Activated CD8-positive, alpha-beta memory T cell treated with anti-CD3 and anti-CD28 coated beads for 4 hours (primary cell): Measurements from ENCODE around the gene P2RY4.
"Not testable (repeated sequence)": the region's sequence is repeated elsewhere in the genome, so short reads cannot be mapped to it uniquely, and the experiment has no call there.

Experiments
- DNase-seq, 2 donors: peaks; one replicate each; pipeline ENCODE4 v3.0.0-alpha.2; 2020; ENCODE audit warnings: low read depth in 2 of 2

Gene P2RY4

DNA sequence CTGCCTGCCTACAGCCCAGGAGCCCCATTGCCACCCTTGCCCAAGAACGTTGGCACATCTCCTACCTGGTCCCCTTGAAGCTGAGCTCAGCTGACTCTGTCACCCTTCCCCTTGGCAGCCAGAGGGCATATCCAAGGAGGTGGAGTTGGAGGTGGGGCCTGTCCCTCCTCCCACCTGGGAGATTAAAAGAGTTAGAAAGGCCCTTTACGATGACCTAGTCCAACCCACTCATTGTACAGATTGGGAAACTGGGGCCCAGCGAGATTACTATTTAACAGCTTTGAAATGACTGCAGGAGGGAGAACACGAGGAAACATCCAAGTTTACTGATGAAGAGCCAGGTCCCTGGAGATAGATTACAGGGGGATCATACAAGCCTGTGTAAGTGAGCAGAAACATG lies at the start of gene P2RY4:
Gene P2RY4, minus strand, starts transcription at position 101 of the 400 bp plus-strand sequence. CDS start 580 bp downstream, outside the sequence.
- no peak for DNase-seq

DNA sequence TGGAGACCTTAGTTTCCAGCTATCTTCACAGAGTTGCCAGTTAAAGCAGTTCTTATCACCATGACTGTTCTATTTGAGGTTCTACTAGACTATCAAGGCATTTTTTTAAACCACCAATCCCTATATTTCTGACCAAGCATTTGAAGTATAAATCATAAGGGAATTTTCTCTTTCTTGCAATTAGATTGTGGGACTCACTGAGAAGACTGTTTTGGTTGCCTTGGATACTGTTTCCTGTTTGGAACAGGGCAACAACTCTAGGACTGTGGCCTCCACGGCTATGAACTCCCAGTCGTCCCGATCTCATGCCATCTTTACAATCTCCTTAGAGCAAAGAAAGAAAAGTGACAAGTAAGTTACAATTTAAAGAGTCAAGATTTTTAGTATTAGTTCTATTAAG lies 41.7 kb upstream of the P2RY4 start:
- DNase-seq: no peak

DNA sequence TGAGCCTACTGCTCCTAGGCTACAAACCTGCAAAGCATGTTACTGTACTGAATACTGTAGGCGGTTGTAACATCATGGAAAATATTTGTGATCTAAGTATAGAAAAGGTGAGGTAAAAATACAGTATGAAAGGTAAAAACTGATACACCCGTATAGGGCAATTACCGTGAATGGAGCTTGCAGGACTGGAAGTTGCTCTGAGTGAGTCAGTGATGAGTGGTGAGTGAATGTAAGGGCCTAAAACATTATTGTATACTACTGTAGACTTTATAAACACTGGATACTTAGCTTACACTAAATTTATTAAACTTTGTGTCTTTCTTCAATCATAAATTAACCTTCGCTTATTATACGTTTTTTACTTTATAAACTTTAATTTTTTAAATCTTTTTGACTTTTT lies 33.6 kb upstream of the P2RY4 start:
- DNase-seq: no peak

DNA sequence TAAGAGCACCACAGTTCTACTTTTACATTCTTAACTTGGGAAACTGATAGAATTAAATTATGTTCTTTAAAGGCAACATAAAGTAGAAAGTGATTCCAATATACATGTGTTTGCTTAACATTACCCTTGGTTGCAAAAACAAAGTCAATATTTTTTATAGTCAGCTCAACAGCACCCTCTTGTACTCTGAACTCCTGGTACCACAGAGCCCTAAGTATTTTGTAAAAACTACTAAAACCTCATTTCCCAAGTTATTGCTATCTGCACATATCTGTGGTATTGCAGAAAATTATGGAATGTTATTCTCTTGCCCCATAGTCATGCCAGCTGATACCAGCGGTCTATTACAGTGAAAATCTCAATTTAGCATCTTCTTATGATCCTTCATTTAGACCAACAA lies 32.8 kb upstream of the P2RY4 start:
- DNase-seq: no peak

DNA sequence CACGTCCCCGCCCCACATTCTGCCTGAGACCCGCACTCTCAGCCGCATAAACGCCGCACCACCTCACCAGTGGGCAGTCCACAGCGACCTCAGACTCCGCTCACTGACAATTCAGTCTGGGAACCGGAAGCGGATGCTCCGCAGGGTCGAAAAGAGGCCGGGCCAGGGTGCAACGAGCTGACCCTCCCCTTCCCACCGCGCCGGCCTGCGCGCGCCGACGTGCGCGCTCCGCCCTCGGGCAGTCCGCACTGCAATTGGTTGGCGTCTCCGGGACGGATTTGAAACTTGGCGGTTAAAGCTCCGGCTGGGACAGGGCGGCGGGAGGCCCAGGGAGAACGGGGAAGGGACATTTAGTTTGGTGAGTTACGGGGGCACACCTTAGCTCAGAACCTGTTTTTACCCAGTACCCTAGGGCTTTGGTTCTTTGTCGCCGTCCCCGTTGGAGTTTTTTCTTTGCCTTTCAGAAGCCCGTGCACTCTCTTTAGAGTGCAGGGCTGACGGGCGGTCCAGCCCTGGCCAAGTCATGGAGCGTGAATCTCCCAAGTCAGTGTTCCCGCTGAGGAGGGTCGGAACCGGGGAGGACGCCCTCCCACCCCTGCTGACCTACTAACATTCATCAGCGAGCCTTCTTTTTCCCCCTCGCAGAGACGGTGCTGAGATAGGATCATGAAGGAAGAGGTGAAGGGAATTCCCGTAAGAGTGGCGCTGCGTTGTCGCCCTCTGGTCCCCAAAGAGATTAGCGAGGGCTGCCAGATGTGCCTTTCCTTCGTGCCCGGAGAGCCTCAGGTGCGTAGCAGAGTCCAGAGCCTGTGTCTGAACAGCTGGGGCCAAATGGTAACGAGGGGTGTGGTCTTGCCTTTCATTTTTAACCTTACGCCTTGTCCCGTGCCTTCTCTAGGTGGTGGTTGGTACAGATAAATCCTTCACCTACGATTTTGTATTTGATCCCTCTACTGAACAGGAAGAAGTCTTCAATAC lies 30.1 kb upstream of the P2RY4 start, which contains the start of the genes KIF4A and PDZD11:
Gene KIF4A, plus strand, starts transcription at position 312 of the 978 bp plus-strand sequence. Its CDS starts 355 bp downstream, at position 667.
Gene PDZD11, minus strand, starts transcription at position 135 of the 978 bp plus-strand sequence. CDS start 586 bp downstream, outside the sequence.
- peak; percentile 37 to 52 for DNase-seq

DNA sequence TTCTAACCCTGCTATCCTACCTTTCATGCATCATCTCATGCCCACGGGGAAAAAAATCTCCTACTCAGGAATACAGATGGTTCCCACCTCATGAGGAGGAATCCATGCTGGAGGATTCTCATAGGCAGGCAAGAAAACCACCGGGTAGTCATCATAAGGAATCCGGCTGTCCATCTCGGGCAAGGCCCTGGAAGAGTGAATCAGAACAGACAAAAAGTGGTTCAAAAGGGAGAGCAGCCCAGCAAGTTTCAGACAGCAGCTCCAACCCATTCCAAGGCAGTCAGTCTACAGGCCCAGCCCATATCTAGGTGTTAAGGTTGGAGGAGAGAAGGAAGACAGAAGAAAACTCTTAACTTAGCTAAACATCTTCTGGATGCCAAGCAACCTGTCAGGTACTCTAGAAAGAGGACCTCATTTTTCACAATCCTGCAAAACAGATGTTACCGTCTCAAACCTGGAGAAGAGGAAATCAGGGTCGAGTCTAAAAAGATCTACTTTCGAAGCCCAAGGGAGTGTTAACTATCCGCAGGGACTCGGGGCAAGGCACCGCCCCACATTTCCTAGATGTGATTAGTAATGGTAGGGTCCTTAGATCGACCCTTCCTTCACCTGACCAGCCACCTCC lies 29.3 kb upstream of the P2RY4 start:
- DNase-seq: no peak

DNA sequence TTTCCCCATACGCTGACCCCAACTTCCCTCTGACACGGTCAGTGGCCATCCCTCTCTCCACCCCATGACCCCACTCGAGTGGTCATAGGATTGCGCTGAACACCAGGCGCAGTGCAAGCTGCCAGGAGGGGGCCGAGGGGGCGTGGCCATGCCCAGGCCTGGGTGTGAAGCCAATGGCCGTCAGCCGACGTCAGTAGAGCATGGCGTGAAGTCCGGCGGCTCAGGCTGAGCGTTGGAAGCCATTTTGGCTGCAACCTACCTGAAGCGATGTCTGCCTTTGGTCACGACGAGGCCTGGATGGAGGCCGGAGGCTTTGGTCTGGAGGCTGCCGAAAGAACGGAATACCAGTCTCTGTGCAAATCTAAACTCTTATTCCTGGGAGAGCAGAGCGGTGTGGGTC lies 21.9 kb upstream of the P2RY4 start, which contains the start of gene RAB41:
Gene RAB41, plus strand, starts transcription at position 222 of the 400 bp plus-strand sequence. Its CDS starts 46 bp downstream, at position 268.
- DNase-seq: no peak

DNA sequence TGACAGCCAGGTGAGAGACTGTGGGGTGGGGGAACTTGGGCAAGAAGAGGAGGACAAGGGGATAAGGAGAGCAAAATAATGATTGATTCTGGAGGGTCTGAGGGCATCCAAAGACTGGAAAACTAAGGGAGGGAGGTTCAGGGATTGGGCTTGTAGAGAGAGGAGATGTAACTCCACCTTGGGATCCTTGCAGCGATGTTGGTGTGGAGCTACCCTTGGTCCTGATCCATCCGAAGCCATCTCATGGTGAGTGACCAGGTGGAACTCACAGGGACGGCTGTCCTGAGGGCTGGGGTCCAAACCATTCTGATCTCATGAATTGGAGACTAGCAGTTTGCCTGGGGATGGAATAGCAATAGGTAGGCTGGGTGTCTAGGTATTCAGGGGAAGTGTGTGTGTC lies 20.6 kb upstream of the P2RY4 start:
- DNase-seq: no peak

DNA sequence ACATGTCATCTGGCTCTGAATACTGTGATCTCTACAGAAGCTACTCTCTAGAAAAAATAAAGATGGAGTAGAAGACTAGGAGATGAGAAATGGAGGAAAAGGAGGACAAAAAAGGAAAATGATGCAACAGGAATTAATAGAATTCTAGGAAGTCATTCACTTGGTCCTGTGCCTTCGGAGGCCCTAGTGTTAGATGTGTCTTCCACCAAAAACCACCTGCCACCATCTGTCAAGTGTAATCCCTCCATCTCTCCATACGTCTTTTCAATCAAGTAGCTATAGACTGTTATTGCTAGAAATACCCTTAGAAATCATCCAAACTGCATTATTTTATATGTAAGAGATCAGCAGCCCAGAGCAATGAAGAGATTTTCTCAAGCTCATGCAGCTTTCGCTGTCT lies 19.1 kb upstream of the P2RY4 start:
- no peak for DNase-seq

DNA sequence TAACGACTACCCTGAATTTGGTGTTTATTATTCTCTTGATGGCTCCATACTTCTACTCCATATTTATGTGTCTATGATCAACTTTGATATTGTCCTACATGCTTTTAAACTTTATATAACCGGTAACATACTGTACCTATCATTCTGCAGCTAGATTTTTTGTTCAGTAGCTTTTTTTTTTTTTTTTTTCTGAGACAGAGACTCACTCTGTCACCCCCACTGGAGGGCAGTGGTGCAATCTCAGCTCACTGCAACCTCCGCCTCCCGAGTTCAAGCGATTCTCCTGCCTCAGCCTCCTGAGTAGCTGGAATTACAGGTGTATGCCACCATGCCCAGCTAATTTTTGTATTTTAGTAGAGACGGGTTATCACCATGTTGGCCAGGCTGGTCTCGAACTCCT lies 14.0 kb upstream of the P2RY4 start:
- DNase-seq: not testable (repeated sequence)

DNA sequence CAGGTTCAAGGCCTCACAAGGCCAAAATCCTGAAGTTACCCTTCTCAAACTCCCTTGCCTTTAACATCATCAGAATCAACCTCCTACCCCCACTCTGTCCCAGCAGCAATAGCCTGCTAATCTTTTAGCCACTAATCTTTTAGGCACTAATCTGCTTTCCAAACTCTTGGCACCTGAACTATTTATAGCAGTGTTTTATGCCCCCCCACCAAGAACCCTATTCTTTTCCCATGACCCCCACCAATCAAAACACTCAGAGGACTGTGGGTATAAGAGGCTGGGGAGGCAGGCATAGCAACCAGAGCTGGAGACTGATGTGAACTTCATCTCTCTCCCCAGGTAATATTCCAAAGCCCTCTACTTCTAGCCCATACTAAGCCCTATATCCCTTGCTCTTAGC lies 8.0 kb upstream of the P2RY4 start, which contains the start of gene ARR3:
Gene ARR3, plus strand, starts transcription at position 301 of the 400 bp plus-strand sequence. CDS start 1,052 bp downstream, outside the sequence.
- no peak for DNase-seq

DNA sequence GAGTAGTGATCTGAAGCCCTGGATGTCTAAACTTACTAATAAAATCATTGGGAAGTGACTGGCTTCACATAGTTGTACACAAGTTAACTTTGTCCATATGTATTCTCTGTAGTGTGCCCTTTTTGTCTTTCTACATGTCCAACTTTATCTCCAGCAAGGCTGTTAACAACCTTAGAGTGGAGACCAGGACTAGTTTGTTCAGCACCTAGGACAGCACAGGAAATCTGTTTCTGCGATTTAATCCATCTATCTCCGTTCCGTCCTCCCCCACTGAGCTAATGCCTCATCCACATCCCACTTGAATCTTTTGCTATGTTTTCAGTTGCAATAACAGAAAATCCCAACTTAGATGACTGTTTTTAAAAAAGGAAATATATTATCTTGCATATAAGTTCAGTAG lies 4.8 kb upstream of the P2RY4 start:
- DNase-seq: no peak

DNA sequence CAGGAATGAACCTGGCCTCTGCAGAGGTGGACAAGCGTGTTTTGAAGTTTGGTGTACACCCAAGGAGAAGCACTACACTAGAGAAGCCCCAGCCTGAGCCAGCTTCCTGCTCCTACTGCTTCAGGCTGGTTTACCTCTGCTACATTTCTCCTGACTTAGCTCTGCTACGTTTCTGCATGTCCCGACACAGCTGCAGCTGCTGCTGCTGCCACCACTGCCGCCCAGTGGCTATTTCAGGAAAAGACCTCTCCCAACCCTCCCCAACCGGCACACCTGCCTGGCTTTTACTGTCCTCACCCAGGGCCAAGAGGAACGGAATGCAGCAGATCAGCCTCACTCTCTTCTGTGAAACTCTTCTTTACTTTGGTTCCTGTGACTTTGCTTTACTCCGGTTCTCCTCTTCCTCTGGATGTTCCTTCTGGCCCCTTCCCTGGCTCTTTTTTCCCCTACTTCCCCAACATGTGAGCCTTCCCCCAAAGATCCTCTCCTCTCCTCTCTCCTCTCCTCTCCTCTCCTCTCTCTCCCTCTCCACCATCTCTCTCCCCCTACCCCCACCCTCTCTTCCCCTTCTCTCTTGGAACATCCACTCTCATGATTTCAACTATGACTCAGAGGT lies 3.1 kb upstream of the P2RY4 start:
- no peak for DNase-seq

DNA sequence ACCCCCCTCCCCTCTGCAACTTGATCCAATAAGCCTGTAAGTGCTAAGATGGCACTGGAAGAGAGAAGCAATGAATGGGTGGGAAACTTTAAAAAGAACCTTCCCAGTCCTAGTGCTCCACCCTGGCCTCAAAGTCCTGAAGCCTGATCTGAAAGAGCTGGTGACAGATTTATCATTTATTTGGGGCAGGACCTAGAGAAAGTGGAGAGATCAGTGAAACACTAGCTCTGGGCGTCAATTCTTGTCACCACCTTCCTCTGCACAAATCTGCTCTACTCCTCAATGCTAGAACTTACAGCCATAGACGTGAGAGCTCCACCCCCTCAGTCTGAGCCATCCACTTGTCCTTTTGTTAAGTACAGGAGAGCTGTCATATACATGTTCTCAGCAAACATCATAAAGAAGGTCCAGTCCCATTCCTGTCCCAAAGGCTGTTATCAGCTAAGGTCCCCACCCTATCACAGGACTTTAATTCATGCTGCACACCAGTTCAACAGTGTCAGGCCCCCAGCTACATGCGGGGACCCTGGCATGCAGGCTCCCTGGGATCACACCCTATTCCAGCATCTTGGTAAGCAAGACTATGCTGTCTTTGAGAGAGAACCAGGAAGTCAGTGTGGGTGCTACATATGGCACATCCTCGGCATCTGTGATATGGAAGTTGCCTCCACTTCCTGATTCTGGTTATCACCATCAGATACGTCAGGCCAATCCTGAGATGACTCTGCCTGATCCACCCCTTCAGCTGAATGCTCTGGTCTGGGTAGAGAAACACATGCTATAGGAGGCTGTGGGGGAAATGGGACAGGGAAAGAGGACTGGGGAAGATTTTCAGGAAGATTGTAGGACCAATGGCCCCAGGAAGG lies 2.3 kb downstream of the P2RY4 start:
- DNase-seq: no peak

DNA sequence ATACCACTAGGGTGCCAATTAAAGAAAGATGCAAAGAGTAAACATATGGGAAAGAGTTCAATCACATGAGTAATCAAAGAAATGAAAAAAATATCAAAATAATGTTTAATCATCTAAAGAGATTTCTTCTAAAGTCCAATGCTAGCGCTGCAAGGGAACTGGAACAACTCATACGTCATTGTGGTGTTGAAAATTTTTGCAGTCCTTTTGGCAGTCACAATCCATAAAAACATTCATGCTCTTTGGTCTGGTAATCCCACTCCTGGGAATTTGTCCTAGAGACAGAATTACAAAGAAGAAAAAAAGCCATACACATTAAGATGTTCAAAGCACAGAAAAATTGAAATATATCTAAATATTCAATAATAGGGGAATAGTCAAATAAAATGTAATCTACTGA lies 4.6 kb downstream of the P2RY4 start:
- DNase-seq: no peak

DNA sequence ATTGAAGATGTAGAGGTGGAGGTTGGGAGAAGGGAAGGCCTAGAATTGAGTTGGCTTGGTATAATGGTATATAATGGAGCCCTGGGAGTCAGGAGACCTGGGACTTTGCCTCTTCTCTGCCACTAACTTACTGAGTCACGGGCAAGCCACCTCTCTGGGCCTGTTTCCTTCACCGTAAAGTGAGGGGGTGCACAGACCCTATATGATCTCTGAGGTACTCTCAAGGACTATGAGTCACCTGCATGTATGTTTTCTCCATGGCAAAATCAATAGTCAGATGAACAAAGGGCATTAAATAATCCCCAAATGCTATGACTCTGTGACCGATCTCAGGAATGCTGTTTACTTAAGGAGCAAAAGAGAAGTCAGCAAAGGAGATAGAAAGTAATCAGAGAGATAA lies 5.1 kb downstream of the P2RY4 start:
- no peak for DNase-seq

DNA sequence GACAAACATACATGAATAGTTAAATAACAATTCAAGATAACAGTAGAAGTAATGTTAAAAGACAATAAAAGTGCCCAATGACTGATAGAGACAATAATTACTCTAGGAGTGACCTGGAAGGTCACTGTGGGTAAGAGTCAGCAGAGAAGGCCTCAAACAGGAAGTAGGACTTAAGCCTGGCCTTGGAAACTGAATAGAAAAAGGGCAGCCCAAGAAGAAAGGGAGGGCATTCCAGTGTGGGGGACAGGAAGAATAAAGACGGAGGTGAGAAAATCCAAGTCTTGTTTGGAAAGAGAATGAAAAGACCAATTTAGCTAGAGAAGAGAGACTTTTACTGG lies 6.0 kb downstream of the P2RY4 start:
- DNase-seq: no peak

DNA sequence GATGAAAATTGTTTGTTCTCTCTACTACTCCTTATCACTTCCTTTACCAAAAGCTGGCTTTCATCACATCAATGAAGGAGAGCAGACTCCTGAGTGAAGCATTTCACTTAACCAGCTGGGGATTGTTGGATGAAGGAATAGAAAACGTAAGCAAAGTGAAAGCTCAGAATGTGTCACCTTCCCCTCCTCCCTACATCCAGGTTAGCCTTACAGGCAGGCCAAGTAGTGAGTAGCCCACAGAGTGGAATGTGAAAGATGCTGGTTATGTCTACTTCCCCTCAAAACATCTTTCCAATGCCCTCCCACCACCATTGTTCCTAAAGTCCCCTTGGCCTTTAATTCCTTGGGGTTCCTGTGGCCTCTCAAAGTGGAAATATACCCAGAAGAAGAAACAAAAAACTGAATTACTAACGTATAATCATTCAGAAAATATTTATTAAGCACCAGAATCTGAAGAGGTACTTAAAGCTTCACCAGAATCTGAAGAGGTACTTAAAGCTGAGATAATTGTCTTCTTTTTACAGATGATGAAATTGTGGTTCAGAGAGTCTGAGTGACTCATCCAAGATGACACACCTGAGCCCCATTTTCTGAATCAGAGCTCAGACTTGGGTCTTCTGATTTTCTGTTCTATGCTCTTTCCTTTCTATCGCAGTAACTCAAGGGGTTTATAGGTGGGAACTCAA lies 6.5 kb downstream of the P2RY4 start:
- DNase-seq: no peak

DNA sequence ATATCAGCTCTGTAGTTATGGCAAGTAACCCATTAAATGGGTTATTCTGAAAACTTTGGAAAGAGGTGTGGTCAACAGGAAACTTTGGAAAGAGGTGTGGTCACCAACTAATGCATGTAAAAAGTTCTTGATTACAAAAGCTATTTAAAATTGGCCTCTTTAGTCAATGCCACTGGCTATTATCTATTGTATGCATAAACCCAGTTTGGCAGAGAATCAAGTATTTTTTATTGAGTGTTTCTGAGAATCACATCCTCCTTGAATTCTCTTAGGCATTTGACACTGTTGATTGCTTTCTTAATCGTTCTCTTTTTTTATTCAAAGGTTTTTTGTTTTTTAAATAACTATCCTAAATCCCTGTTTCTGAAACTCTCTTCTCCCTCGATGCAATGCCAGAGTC lies 7.5 kb downstream of the P2RY4 start:
- DNase-seq: no peak

DNA sequence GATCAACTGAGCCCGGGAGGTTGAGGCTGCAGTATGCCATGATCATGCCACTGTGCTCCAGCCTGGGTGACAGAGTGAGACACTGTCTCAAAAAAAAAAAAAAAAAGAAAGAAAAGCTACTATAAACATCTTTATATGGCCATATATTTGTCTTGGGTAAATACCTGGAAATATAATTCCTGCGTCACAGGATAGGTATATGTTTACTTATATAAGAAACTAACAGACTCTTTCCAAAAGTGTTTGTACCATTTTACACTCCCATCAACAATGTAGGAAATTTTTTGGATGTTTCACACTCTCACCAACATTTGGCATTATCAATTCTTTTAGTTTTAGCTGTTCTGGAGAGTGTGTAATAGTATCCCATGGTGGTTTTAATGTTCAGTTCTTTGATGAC lies 12.8 kb downstream of the P2RY4 start:
- no peak for DNase-seq

DNA sequence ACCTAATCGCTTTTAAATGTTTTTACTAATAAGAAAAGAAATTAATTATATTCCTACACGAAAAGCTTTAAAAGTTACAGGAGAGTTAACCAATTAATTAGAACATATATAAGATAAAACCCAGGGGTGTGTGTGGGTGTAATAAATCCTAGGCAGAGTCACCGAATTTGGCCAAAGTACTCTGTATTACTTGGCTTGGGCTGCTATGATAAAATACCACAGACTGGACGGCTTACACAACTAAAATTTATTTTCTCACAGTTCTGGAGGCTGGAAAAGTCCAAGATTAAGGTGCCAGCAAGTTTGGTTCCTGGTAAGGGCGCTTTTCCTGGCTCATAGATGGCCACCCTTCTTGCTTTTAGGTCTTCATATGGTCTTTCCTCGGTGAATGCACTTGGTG lies 15.1 kb downstream of the P2RY4 start:
- no peak for DNase-seq
